ENCODE measurements around the gene STMN3.

GRCh38 chr20:63592661-63593060 lies 60.6 kb downstream of the STMN3 start:
- TF ChIP-seq, protein P1, sequence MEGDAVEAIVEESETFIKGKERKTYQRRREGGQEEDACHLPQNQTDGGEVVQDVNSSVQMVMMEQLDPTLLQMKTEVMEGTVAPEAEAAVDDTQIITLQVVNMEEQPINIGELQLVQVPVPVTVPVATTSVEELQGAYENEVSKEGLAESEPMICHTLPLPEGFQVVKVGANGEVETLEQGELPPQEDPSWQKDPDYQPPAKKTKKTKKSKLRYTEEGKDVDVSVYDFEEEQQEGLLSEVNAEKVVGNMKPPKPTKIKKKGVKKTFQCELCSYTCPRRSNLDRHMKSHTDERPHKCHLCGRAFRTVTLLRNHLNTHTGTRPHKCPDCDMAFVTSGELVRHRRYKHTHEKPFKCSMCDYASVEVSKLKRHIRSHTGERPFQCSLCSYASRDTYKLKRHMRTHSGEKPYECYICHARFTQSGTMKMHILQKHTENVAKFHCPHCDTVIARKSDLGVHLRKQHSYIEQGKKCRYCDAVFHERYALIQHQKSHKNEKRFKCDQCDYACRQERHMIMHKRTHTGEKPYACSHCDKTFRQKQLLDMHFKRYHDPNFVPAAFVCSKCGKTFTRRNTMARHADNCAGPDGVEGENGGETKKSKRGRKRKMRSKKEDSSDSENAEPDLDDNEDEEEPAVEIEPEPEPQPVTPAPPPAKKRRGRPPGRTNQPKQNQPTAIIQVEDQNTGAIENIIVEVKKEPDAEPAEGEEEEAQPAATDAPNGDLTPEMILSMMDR (IDR thresholded peaks at IDR 0.05) = no peak
- TF ChIP-seq ZFX (IDR thresholded peaks at IDR 0.05; ENCODE audit: borderline replicate concordance) = no peak
